Stimulated activated CD4-positive, alpha-beta T cell treated with anti-CD3 and anti-CD28 coated beads, Interleukin-2, amount 100 ng/mL, for 4 hours (primary cell): ENCODE results near the gene MARVELD3.

Experiments used
- DNase-seq: peaks from one replicate; pipeline ENCODE4 v3.0.0-alpha.2; 2020; ENCODE audit warnings: low read depth

Gene MARVELD3

GRCh38 chr16:71623597-71623996, 2.4 kb upstream of the MARVELD3 start:
- no peak for DNase-seq

GRCh38 chr16:71625113-71625850, 702 bp upstream of the MARVELD3 start:
- no peak for DNase-seq

GRCh38 chr16:71626858-71627213, 852 bp downstream of the MARVELD3 start:
- no peak for DNase-seq

GRCh38 chr16:71627731-71628181, 1.8 kb downstream of the MARVELD3 start:
- DNase-seq = no peak

- no peak for DNase-seq
Observed at GRCh38 chr16:71628810-71629209, 2.8 kb downstream of the MARVELD3 start.

GRCh38 chr16:71629278-71630016, 3.5 kb downstream of the MARVELD3 start:
- no peak for DNase-seq

- DNase-seq = no peak
Observed at GRCh38 chr16:71630808-71631207, 4.8 kb downstream of the MARVELD3 start.

GRCh38 chr16:71631776-71632175, 5.8 kb downstream of the MARVELD3 start:
- no peak for DNase-seq

- DNase-seq = no peak
Observed at GRCh38 chr16:71635632-71636031, 9.6 kb downstream of the MARVELD3 start.

- DNase-seq = no peak
Observed at GRCh38 chr16:71637398-71637797, 11.4 kb downstream of the MARVELD3 start.

- DNase-seq = no peak
Observed at GRCh38 chr16:71645450-71645849, 19.5 kb downstream of the MARVELD3 start.

GRCh38 chr16:71647391-71647790, 21.4 kb downstream of the MARVELD3 start:
- DNase-seq = no peak

GRCh38 chr16:71648162-71648561, 22.2 kb downstream of the MARVELD3 start:
- no peak for DNase-seq

- DNase-seq = no peak
Observed at GRCh38 chr16:71648921-71649320, 22.9 kb downstream of the MARVELD3 start.

GRCh38 chr16:71649704-71650103, 23.7 kb downstream of the MARVELD3 start:
- DNase-seq = no peak

GRCh38 chr16:71658771-71659170, 32.8 kb downstream of the MARVELD3 start:
- no peak for DNase-seq

- DNase-seq = no peak
Observed at GRCh38 chr16:71659471-71659870, 33.5 kb downstream of the MARVELD3 start.

GRCh38 chr16:71666264-71666663, 40.3 kb downstream of the MARVELD3 start:
- DNase-seq = no peak

- DNase-seq = no peak
Observed at GRCh38 chr16:71666928-71667707, 41.1 kb downstream of the MARVELD3 start.

GRCh38 chr16:71669926-71670536, 44.0 kb downstream of the MARVELD3 start:
- DNase-seq = no peak

GRCh38 chr16:71670537-71670936, 44.6 kb downstream of the MARVELD3 start:
- DNase-seq = no peak

- DNase-seq = no peak
Observed at GRCh38 chr16:71671165-71671564, 45.2 kb downstream of the MARVELD3 start.
